ENCODE results near the gene DNASE1L1.

DNASE1L1 gene

GRCh38 chrX:154436983-154437752, 28.1 kb upstream of the DNASE1L1 start, which contains the start of gene GDI1:
Gene GDI1 (plus strand): TSS chrX:154437154. CDS start chrX:154437255, 101 bp downstream.
- DNase-seq (ENCODE audit: low read depth in 3 of 3, low spot score in 1 of 3): peak in 1 of 3 donors; percentile 37

- DNase-seq (ENCODE audit: low read depth in 3 of 3, low spot score in 1 of 3): peak in 1 of 3 donors; percentile 32
Measured at GRCh38 chrX:154436374-154436982, 27.4 kb upstream of the DNASE1L1 start.

- no peak for DNase-seq (ENCODE audit: low read depth in 3 of 3, low spot score in 1 of 3)
Measured at GRCh38 chrX:154435171-154435733, 26.2 kb upstream of the DNASE1L1 start.

- no peak for DNase-seq (ENCODE audit: low read depth in 3 of 3, low spot score in 1 of 3)
Measured at GRCh38 chrX:154434394-154435168, 25.5 kb upstream of the DNASE1L1 start.

- DNase-seq (ENCODE audit: low read depth in 3 of 3, low spot score in 1 of 3): no peak
Measured at GRCh38 chrX:154433605-154434004, 24.6 kb upstream of the DNASE1L1 start.

- no peak for DNase-seq (ENCODE audit: low read depth in 3 of 3, low spot score in 1 of 3)
Measured at GRCh38 chrX:154432210-154432609, 23.2 kb upstream of the DNASE1L1 start.

- no peak for DNase-seq (ENCODE audit: low read depth in 3 of 3, low spot score in 1 of 3)
Measured at GRCh38 chrX:154431341-154431740, 22.3 kb upstream of the DNASE1L1 start.

GRCh38 chrX:154430916-154431315, 21.9 kb upstream of the DNASE1L1 start:
- no peak for DNase-seq (ENCODE audit: low read depth in 3 of 3, low spot score in 1 of 3)

GRCh38 chrX:154430479-154430878, 21.4 kb upstream of the DNASE1L1 start:
- no peak for DNase-seq (ENCODE audit: low read depth in 3 of 3, low spot score in 1 of 3)

- no peak for DNase-seq (ENCODE audit: low read depth in 3 of 3, low spot score in 1 of 3)
Measured at GRCh38 chrX:154429711-154430110, 20.7 kb upstream of the DNASE1L1 start.

- DNase-seq (ENCODE audit: low read depth in 3 of 3, low spot score in 1 of 3): peak; percentile 68 to 72 (median 70)
Measured at GRCh38 chrX:154428176-154429171, 19.4 kb upstream of the DNASE1L1 start, which contains the start of gene ATP6AP1. Gene ATP6AP1 (plus strand): TSS chrX:154428677. CDS start chrX:154428693, 16 bp downstream.

GRCh38 chrX:154426916-154427770, 18.1 kb upstream of the DNASE1L1 start:
- no peak for DNase-seq (ENCODE audit: low read depth in 3 of 3, low spot score in 1 of 3)

GRCh38 chrX:154420402-154420756, 11.3 kb upstream of the DNASE1L1 start:
- no peak for DNase-seq (ENCODE audit: low read depth in 3 of 3, low spot score in 1 of 3)

- DNase-seq (ENCODE audit: low read depth in 3 of 3, low spot score in 1 of 3): no peak
Measured at GRCh38 chrX:154419688-154420401, 10.8 kb upstream of the DNASE1L1 start.

- DNase-seq (ENCODE audit: low read depth in 3 of 3, low spot score in 1 of 3): no peak
Measured at GRCh38 chrX:154419189-154419588, 10.1 kb upstream of the DNASE1L1 start.

GRCh38 chrX:154417157-154417556, 8.1 kb upstream of the DNASE1L1 start:
- DNase-seq (ENCODE audit: low read depth in 3 of 3, low spot score in 1 of 3): no peak

GRCh38 chrX:154413142-154413541, 4.1 kb upstream of the DNASE1L1 start:
- DNase-seq (ENCODE audit: low read depth in 3 of 3, low spot score in 1 of 3): no peak

- DNase-seq (ENCODE audit: low read depth in 3 of 3, low spot score in 1 of 3): no peak
Measured at GRCh38 chrX:154412468-154412867, 3.4 kb upstream of the DNASE1L1 start.

GRCh38 chrX:154411981-154412340, 2.9 kb upstream of the DNASE1L1 start:
- peak in 1 of 3 donors; percentile 49 for DNase-seq (ENCODE audit: low read depth in 3 of 3, low spot score in 1 of 3)
